Spleen (tissue), 11 donors: ENCODE measurements around the gene KITLG. TPM values are rescaled to one million over a fixed set of nuclear protein-coding genes. Genes with fewer than 3 reads are reported as not detected.
A peak's percentile ranks its signal among the peaks of the same experiment; 100 is the strongest.

Experiments
- DNase-seq: peaks from one replicate; pipeline ENCODE4 v3.0.0-alpha.2; 2020
- H3K27ac ChIP-seq, 8 donors: fragments of 200-600 bp; sonication (generic) in 7 of 8; 1 replicate in 4 of 8; 2 replicates in 4 of 8; pipeline versions ENCODE4 v1.5.0 to v1.8.0; 2016 to 2021; ENCODE audit warnings: inconsistent platforms in 4 of 8, mild to moderate bottlenecking in 4 of 8, moderate library complexity in 1 of 8
- H3K27me3 ChIP-seq, 7 donors: fragments of 200-600 bp; sonication (generic) in 6 of 7; replicated peaks in 1 of 7; 1 replicate in 4 of 7; 2 replicates in 3 of 7; pipeline versions ENCODE4 v1.5.0 to v1.8.0; 2016 to 2021; ENCODE audit warnings: inconsistent platforms in 3 of 7, mild to moderate bottlenecking in 1 of 7
- H3K36me3 ChIP-seq, 6 donors: fragments of 200-600 bp; sonication (generic) in 5 of 6; 1 replicate in 4 of 6; 2 replicates in 2 of 6; pipeline versions ENCODE4 v1.5.0 to v1.8.0; 2016 to 2021; ENCODE audit warnings: inconsistent platforms in 2 of 6
- H3K4me1 ChIP-seq, 6 donors: fragments of 200-600 bp; sonication (generic) in 5 of 6; 1 replicate in 3 of 6; 2 replicates in 3 of 6; pipeline versions ENCODE4 v1.5.0 to v1.8.0; 2016 to 2021; ENCODE audit warnings: inconsistent platforms in 3 of 6
- H3K4me3 ChIP-seq, 8 donors: fragments of 200-600 bp; sonication (generic) in 7 of 8; 1 replicate in 4 of 8; 2 replicates in 4 of 8; pipeline versions ENCODE4 v1.5.0 to v1.8.0; 2016 to 2021; ENCODE audit warnings: inconsistent platforms in 4 of 8, mild to moderate bottlenecking in 4 of 8, moderate library complexity in 2 of 8
- H3K9me3 ChIP-seq, 8 donors: fragments of 200-600 bp; sonication (generic) in 7 of 8; 1 replicate in 4 of 8; 2 replicates in 4 of 8; pipeline versions ENCODE4 v1.5.0 to v1.8.0; 2016 to 2021; ENCODE audit warnings: inconsistent platforms in 4 of 8
- CTCF ChIP-seq, 11 experiments: fragments of 200-600 bp in 7 of 11; fragments of 450-650 bp in 4 of 11; sonication (generic) in 4 of 11; IDR thresholded peaks in 8 of 11; conservative IDR thresholded peaks in 3 of 11; 1 replicate in 7 of 11; 2 replicates in 4 of 11; pipeline versions ENCODE4 v1.4.0 to v1.8.0; 2016 to 2021; ENCODE audit warnings: antibody characterized with exemption in 11 of 11, inconsistent platforms in 4 of 11, mild to moderate bottlenecking in 1 of 11
- POLR2A ChIP-seq, 3 donors: fragments of 450-650 bp; IDR thresholded peaks; one replicate each; pipeline ENCODE4 v1.5.1; 2017; ENCODE audit warnings: antibody characterized with exemption in 3 of 3, mild to moderate bottlenecking in 1 of 3
- POLR2AphosphoS5 ChIP-seq, 3 donors: sonication (generic); formaldehyde crosslinking; IDR thresholded peaks; one replicate each; pipeline ENCODE4 v1.5.1; 2017; ENCODE audit warnings: antibody characterized with exemption in 3 of 3
- WGBS, 5 donors: extraction: QIAGEN DNeasy Blood & Tissue Kit in 3 of 5; methylation state at CpG; one replicate each; pipeline versions ENCODE4 v1.1.5 to v1.1.7; 2013 to 2018; 5-methylcytosine and 5-hydroxymethylcytosine counted together
- intact Hi-C: fragments of 100-400 bp; cut with DNase I; formaldehyde crosslinking; loops from one replicate; pipeline ENCODE4 v1.15.0; 2023; ENCODE audit warnings: low total_unique reads
- polyA plus RNA-seq, 3 donors: library from polyadenylated mRNA; stranded (reverse); fragments of 200-250 nt; gene quantifications; one replicate each; pipeline ENCODE4 v1.2.1, GENCODE V29; 2013
- total RNA-seq, 7 donors: library from RNA; depleted of rRNA in 3 of 7; stranded (reverse); fragments of >200 nt in 3 of 7; fragmentation: NEBNext Ultra II Directional in 4 of 7; extraction: Animal tissue kit (Norgen Biotek cat#: 25700) in 4 of 7; gene quantifications; one replicate each; pipeline versions ENCODE4 v1.1.0 to v1.2.1, GENCODE V29; 2016 to 2021
- donor health status: healthy with polysubstance abuse.
- donor health status: DM: no; HTN: no; CAD: no; lungs with moderate emphysema.
- donor health status: DM: no; HTN: no; CAD: no.
- donor health status: Bipolar disorder and iron deficiency.
- donor health status: healthy.
- donor health status: DM: no; HTN: no; CAD: no.
- donor health status: DM: yes; HTN: yes; CAD: no.

Gene KITLG
- total and polyA plus RNA-seq, 10 donors = 0.74 to 8.2 (median 3.8) TPM

- Histone ChIP-seq H3K4me1 (peaks cover 0 to 27% (median 8%) of the 10 kb centered on the region in 6 donors), H3K27me3 (peaks cover 0 to 42% (median 10%) of the 10 kb centered on the region in 7 donors), H3K27ac (peak overlapping the region in 7 of 8 donors; percentile 8 to 66 (median 62)), H3K9me3 (no peaks in the 10 kb centered on the region), H3K36me3 (no peaks in the 10 kb centered on the region), H3K4me3 (peak overlapping the region; percentile 26 to 72 (median 46))
- TF ChIP-seq POLR2A (IDR thresholded peaks at IDR 0.05) (no peak), POLR2AphosphoS5 (IDR thresholded peaks at IDR 0.05) (no peak), CTCF (IDR thresholded peaks at IDR 0.05 in 8 of 11, conservative IDR thresholded peaks at IDR 0.05 in 3 of 11) (no peak)
- WGBS, 5 donors = 1 to 6% (median 2%) methylated on average over 30 of the region's 30 CpGs
- peak; percentile 75 for DNase-seq
- intact Hi-C loops = no loop called here
These were observed 645 bp downstream of the KITLG start for GRCh38 chr12:88579601-88580050.

GRCh38 chr12:88579161-88579517 is 1.1 kb downstream of the KITLG start:
- TF ChIP-seq CTCF (IDR thresholded peaks at IDR 0.05 in 8 of 11, conservative IDR thresholded peaks at IDR 0.05 in 3 of 11) = peak in 4 of 11 experiments; percentile 17 to 32 (median 24)
- no peak for TF ChIP-seq POLR2A (IDR thresholded peaks at IDR 0.05)
- DNase-seq = no peak
- peaks cover 0 to 27% (median 8%) of the 10 kb centered on the region in 6 donors for H3K4me1 ChIP-seq
- intact Hi-C loops = no loop called here
- peaks cover 0 to 46% (median 10%) of the 10 kb centered on the region in 7 donors for H3K27me3 ChIP-seq
- H3K9me3 ChIP-seq = no peaks in the 10 kb centered on the region
- 5 to 9% (median 6%) methylated on average over 8 of the region's 8 CpGs for WGBS, 5 donors
- peak overlapping the region; percentile 26 to 72 (median 46) for H3K4me3 ChIP-seq
- H3K27ac ChIP-seq = peak overlapping the region in 4 of 8 donors; percentile 62 to 66 (median 64)
- no peaks in the 10 kb centered on the region for H3K36me3 ChIP-seq

- H3K27ac ChIP-seq = peak overlapping the region in 1 of 8 donors; percentile 65
- no peaks in the 10 kb centered on the region for H3K36me3 ChIP-seq
- intact Hi-C loops = no loop called here
- no peak for DNase-seq
- H3K9me3 ChIP-seq = no peaks in the 10 kb centered on the region
- 75 to 80% (median 76%) methylated on average over 12 of the region's 12 CpGs for WGBS, 5 donors
- H3K27me3 ChIP-seq = peaks cover 0 to 47% (median 10%) of the 10 kb centered on the region in 7 donors
- TF ChIP-seq POLR2A (IDR thresholded peaks at IDR 0.05) (no peak), CTCF (IDR thresholded peaks at IDR 0.05 in 8 of 11, conservative IDR thresholded peaks at IDR 0.05 in 3 of 11) (no peak), POLR2AphosphoS5 (IDR thresholded peaks at IDR 0.05) (no peak)
- H3K4me1 ChIP-seq = peaks cover 0 to 27% (median 8%) of the 10 kb centered on the region in 6 donors
- peak overlapping the region in 6 of 8 donors; percentile 26 to 72 (median 48) for H3K4me3 ChIP-seq
These were observed 1.8 kb downstream of the KITLG start for GRCh38 chr12:88578276-88579160.

- H3K4me1 ChIP-seq = peaks cover 0 to 27% (median 8%) of the 10 kb centered on the region in 6 donors
- TF ChIP-seq POLR2A (IDR thresholded peaks at IDR 0.05) = no peak
- no peak for TF ChIP-seq CTCF (IDR thresholded peaks at IDR 0.05 in 8 of 11, conservative IDR thresholded peaks at IDR 0.05 in 3 of 11)
- no peak for TF ChIP-seq POLR2AphosphoS5 (IDR thresholded peaks at IDR 0.05)
- no peak overlapping the region for H3K27ac ChIP-seq
- H3K4me3 ChIP-seq = no peak overlapping the region
- DNase-seq = no peak
- 75 to 97% (median 87%) methylated on average over 1 of the region's 1 CpG for WGBS, 5 donors
- H3K36me3 ChIP-seq = no peaks in the 10 kb centered on the region
- H3K9me3 ChIP-seq = no peaks in the 10 kb centered on the region
- H3K27me3 ChIP-seq = peaks cover 0 to 47% (median 10%) of the 10 kb centered on the region in 7 donors
- intact Hi-C loops = no loop called here
These were observed 2.7 kb downstream of the KITLG start for GRCh38 chr12:88577537-88577936.
